Vagina (tissue), 2 donors: ENCODE data around the gene CBX7. TPM values are rescaled to one million over a fixed set of nuclear protein-coding genes. Genes with fewer than 3 reads are reported as not detected.

ENCODE experiments used
- DNase-seq, 2 donors: peaks; one replicate each; pipeline ENCODE4 v3.0.0-alpha.2; 2017; ENCODE audit errors: extremely low spot score in 2 of 2
- H3K27ac ChIP-seq: fragments of 200-600 bp; sonication (generic); one replicate; pipeline ENCODE4 v1.5.1; 2019
- H3K27me3 ChIP-seq: fragments of 200-600 bp; sonication (generic); one replicate; pipeline ENCODE4 v1.5.1; 2019
- H3K36me3 ChIP-seq, 2 donors: fragments of 200-600 bp; sonication (generic); one replicate each; pipeline ENCODE4 v1.5.1; 2017 to 2019
- H3K4me1 ChIP-seq: fragments of 200-600 bp; sonication (generic); one replicate; pipeline ENCODE4 v1.5.1; 2019
- H3K4me3 ChIP-seq, 2 donors: fragments of 200-600 bp; sonication (generic); 1 replicate in 1 of 2; 2 replicates in 1 of 2; pipeline ENCODE4 v1.5.1; 2016 to 2019
- H3K9me3 ChIP-seq: fragments of 200-600 bp; sonication (generic); one replicate; pipeline ENCODE4 v1.5.1; 2019
- CTCF ChIP-seq, 3 experiments: fragments of 450-650 bp in 2 of 3; fragments of 200-600 bp in 1 of 3; sonication (generic) in 1 of 3; IDR thresholded peaks; one replicate each; pipeline ENCODE4 v1.5.1; 2017 to 2019; ENCODE audit warnings: antibody characterized with exemption in 3 of 3, mild to moderate bottlenecking in 2 of 3, moderate library complexity in 2 of 3
- POLR2A ChIP-seq, 2 donors: fragments of 450-650 bp; IDR thresholded peaks; one replicate each; pipeline ENCODE4 v1.6.1; 2017; ENCODE audit warnings: antibody characterized with exemption in 2 of 2, mild to moderate bottlenecking in 2 of 2, moderate library complexity in 2 of 2
- POLR2AphosphoS5 ChIP-seq, 2 donors: sonication (generic); formaldehyde crosslinking; IDR thresholded peaks; one replicate each; pipeline ENCODE4 v1.9.0; 2017; ENCODE audit warnings: antibody characterized with exemption in 2 of 2, mild to moderate bottlenecking in 2 of 2, low read depth in 1 of 2; ENCODE audit not compliant: insufficient read depth in 1 of 2
- intact Hi-C: fragments of 100-400 bp; cut with DNase I; formaldehyde crosslinking; loops from one replicate; pipeline ENCODE4 v1.15.1; 2023
- total RNA-seq: library from RNA; depleted of rRNA; stranded (reverse); fragments of >200 nt; gene quantifications from one replicate; pipeline ENCODE4 v1.2.3, GENCODE V29; 2016

The CBX7 gene
- total RNA-seq, 1 donor from 2014 or later = 98.0 TPM

DNA sequence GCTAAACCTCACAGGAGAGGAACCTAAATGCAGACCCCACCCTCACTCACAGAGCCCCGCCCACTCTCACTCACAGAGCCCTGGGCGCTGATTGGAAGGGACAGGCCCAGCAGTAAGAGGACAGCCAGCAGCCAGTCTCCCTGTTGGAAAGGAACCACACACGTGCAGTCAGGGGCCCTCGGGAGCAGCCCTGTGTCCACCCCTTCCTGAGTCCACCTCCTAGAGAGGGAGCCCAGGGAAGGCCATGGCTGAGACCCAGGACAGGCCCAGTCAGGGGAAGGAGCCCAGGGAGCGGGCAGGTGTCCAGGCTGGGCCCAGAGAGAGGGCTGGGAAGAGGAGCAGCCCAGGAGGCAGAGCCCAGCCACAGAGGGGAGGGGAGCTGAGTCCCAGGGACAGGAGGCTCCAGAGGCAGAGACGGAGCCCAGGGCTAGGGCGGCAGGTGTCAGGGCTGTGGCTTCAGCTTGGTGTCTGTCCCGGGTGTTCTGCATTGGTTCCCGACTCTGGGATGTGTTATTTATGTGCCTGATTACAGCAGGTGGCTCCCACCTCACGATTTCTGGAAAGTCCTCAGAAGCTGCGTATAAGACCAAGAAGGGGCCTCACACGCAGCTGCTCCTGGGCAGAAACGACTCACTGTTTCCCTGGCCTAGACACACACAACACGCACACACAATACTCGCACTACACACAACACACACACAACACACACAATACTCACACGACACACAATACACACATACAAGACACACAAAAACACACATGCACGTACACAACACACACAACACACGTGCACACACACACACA, 64.4 kb downstream of the CBX7 start:
- no peak for DNase-seq
- no peaks in the 10 kb centered on the region for H3K4me1 ChIP-seq
- TF ChIP-seq CTCF (IDR thresholded peaks at IDR 0.05) = no peak
- no peak for TF ChIP-seq POLR2AphosphoS5 (IDR thresholded peaks at IDR 0.05; ENCODE audit: insufficient read depth in 1 of 2, low read depth in 1 of 2)
- TF ChIP-seq POLR2A (IDR thresholded peaks at IDR 0.05) = no peak
- no peak overlapping the region for H3K27ac ChIP-seq
- H3K27me3 ChIP-seq = no peaks in the 10 kb centered on the region
- intact Hi-C loops = no loop called here
- H3K9me3 ChIP-seq = no peaks in the 10 kb centered on the region
- H3K36me3 ChIP-seq = no peaks in the 10 kb centered on the region
- no peak overlapping the region for H3K4me3 ChIP-seq

DNA sequence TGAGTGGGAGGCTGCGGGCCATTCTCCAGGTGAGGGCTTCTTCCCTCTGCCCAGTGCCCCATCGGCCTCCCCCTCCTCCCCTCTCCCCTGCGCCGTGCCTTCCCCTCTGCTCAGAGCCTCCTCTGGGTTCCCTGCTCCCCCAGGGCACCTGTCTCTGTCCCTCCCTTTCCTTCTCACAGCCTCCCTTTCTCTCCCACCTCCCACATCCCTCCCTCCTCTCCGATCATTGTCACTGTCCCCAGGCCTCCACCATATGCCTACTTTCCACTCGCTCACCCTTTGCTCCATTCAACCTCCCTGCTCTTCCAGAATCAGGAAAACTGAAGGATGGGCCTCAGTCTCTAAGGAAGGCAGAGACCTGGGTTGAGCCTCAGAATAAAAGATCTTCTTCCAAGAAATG, 65.4 kb downstream of the CBX7 start:
- no peaks in the 10 kb centered on the region for H3K27me3 ChIP-seq
- TF ChIP-seq CTCF (IDR thresholded peaks at IDR 0.05) = no peak
- TF ChIP-seq POLR2AphosphoS5 (IDR thresholded peaks at IDR 0.05; ENCODE audit: insufficient read depth in 1 of 2, low read depth in 1 of 2) = no peak
- no peak for TF ChIP-seq POLR2A (IDR thresholded peaks at IDR 0.05)
- intact Hi-C loops = no loop called here
- no peaks in the 10 kb centered on the region for H3K36me3 ChIP-seq
- no peak for DNase-seq
- H3K27ac ChIP-seq = no peak overlapping the region
- H3K4me3 ChIP-seq = no peak overlapping the region
- no peaks in the 10 kb centered on the region for H3K4me1 ChIP-seq
- H3K9me3 ChIP-seq = no peaks in the 10 kb centered on the region

DNA sequence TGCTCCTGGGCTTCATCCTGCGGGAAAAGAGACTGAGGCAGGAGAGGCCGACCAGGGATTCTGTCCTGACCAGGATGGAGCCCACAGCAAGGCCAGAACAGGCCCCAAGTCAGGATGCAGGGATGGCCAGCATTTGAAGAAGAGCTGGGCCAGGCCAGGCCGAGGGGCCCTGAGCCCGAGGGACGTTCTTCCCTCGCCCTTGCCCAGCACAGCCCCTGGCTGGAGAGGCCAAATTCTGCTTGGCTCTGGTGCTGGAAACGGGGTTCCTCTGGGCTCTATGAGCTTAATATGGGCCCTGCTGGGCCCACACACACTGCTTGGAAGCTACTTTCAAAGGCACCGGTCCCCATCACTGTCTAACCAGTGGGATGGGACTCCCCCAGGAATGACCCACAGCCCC, 67.8 kb downstream of the CBX7 start:
- H3K36me3 ChIP-seq = peaks cover 0 to 8% of the 10 kb centered on the region in 2 donors
- no peak overlapping the region for H3K27ac ChIP-seq
- intact Hi-C loops = no loop called here
- H3K27me3 ChIP-seq = no peaks in the 10 kb centered on the region
- H3K9me3 ChIP-seq = no peaks in the 10 kb centered on the region
- DNase-seq = no peak
- TF ChIP-seq POLR2AphosphoS5 (IDR thresholded peaks at IDR 0.05; ENCODE audit: insufficient read depth in 1 of 2, low read depth in 1 of 2) (no peak), CTCF (IDR thresholded peaks at IDR 0.05) (no peak), POLR2A (IDR thresholded peaks at IDR 0.05) (no peak)
- H3K4me3 ChIP-seq = no peak overlapping the region
- no peaks in the 10 kb centered on the region for H3K4me1 ChIP-seq

GRCh38 chr22:39083212-39084165, 69.0 kb downstream of the CBX7 start:
- H3K9me3 ChIP-seq = no peaks in the 10 kb centered on the region
- no peak for DNase-seq
- no peaks in the 10 kb centered on the region for H3K27me3 ChIP-seq
- intact Hi-C loops = no loop called here
- no peak overlapping the region for H3K27ac ChIP-seq
- TF ChIP-seq POLR2AphosphoS5 (IDR thresholded peaks at IDR 0.05; ENCODE audit: insufficient read depth in 1 of 2, low read depth in 1 of 2) (no peak), POLR2A (IDR thresholded peaks at IDR 0.05) (no peak), CTCF (IDR thresholded peaks at IDR 0.05) (no peak)
- peaks cover 2% of the 10 kb centered on the region for H3K4me1 ChIP-seq
- H3K4me3 ChIP-seq = no peak overlapping the region
- peaks cover 0 to 8% of the 10 kb centered on the region in 2 donors for H3K36me3 ChIP-seq
